ENCODE results near the gene MOBP. TPM values are rescaled to one million over a fixed set of nuclear protein-coding genes. Genes with fewer than 3 reads are reported as not detected.

MOBP gene
- total RNA-seq, 1 experiment from 2014 or later, result not detected

DNA sequence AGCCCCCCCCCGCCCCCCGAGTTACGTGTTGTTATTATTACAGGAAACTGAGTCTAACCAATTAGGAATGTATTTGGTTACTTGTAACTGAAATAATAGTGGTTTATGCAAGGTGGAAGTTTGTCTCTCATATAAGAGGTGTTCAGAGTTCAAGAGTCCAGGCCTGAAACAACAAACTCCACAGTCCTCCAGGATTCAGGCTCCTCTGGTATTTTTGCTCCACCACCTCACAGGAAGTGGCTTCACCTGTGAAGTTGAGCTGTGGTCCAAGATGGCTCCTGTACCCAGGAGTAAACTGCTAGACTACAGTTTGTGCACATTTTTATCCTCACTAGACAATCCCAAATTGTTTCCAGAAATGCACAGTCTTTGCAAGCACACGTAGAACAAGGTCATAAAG, 27.3 kb downstream of the MOBP start:
- CTCF ChIA-PET, result no interaction called here
- Histone ChIP-seq H3K9me3 (ENCODE audit: low read length) (no peaks in the 10 kb centered on the region), H4K20me1 (ENCODE audit: low read length) (no peaks in the 10 kb centered on the region), H3K27ac (ENCODE audit: low read length) (no peak overlapping the region), H3K9me2 (replicated peaks; ENCODE audit: low read length) (no peaks in the 10 kb centered on the region), H3K4me3 (ENCODE audit: low read length) (no peak overlapping the region), H3F3A (ENCODE audit: low read length, unreplicated experiment) (no peaks in the 10 kb centered on the region), H2AFZ (ENCODE audit: low read length) (no peak overlapping the region), H3K4me1 (ENCODE audit: insufficient read depth, low read length) (peaks cover 7% of the 10 kb centered on the region; the same call in 1 of the 2 replicates), H3K9ac (ENCODE audit: low read length) (no peak overlapping the region), H3K79me2 (ENCODE audit: low read length) (no peaks in the 10 kb centered on the region), H3K36me3 (ENCODE audit: low read depth, low read length) (no peaks in the 10 kb centered on the region), H3K4me2 (ENCODE audit: low read length) (no peak overlapping the region), H3K27me3 (ENCODE audit: low read length) (peaks cover 26% of the 10 kb centered on the region; the same call in 1 of the 2 replicates)
- POLR2A ChIA-PET (ENCODE audit: unreplicated experiment), result no interaction called here
- intact Hi-C loops (cut with micrococcal nuclease), result no loop called here
- DNase-seq (no peak), ATAC-seq (no peak)
- TF ChIP-seq EZH2 (IDR thresholded peaks at IDR 0.05; ENCODE audit: low read length, unreplicated experiment) (no peak), EZH2phosphoT487 (IDR thresholded peaks at IDR 0.05; ENCODE audit: borderline replicate concordance, low read length) (no peak)
- TF ChIP-seq, protein P1, sequence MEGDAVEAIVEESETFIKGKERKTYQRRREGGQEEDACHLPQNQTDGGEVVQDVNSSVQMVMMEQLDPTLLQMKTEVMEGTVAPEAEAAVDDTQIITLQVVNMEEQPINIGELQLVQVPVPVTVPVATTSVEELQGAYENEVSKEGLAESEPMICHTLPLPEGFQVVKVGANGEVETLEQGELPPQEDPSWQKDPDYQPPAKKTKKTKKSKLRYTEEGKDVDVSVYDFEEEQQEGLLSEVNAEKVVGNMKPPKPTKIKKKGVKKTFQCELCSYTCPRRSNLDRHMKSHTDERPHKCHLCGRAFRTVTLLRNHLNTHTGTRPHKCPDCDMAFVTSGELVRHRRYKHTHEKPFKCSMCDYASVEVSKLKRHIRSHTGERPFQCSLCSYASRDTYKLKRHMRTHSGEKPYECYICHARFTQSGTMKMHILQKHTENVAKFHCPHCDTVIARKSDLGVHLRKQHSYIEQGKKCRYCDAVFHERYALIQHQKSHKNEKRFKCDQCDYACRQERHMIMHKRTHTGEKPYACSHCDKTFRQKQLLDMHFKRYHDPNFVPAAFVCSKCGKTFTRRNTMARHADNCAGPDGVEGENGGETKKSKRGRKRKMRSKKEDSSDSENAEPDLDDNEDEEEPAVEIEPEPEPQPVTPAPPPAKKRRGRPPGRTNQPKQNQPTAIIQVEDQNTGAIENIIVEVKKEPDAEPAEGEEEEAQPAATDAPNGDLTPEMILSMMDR (conservative IDR thresholded peaks at IDR 0.05; ENCODE audit: low read depth, low read length), result no peak
- no TSS peak for BruUV-seq (replicated peaks)

DNA sequence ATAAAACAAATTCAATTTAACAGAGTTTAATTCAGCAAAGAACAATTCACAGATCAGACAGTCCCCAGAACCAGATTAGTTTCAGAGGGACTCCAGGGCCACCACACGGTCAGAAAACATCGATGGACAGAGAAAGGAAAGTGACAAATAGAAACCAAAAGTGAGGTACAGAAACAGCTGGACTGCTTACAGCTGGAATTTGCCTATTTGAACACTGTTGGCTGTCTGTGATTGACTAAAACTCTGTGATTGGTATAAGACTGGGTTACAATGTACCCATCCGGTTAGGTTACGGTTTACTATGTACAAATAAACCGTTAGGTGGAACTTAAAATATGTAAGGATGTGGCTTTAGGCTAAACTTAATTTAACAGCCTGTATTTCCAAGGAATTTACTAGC, 30.3 kb downstream of the MOBP start:
- TF ChIP-seq EZH2 (IDR thresholded peaks at IDR 0.05; ENCODE audit: low read length, unreplicated experiment), result no peak
- TF ChIP-seq, protein P1 (conservative IDR thresholded peaks at IDR 0.05; ENCODE audit: low read depth, low read length), result no peak
- no peak for TF ChIP-seq EZH2phosphoT487 (IDR thresholded peaks at IDR 0.05; ENCODE audit: borderline replicate concordance, low read length)
- ATAC-seq (peak; percentile 48), DNase-seq (no peak)
- Histone ChIP-seq H3K9me3 (ENCODE audit: low read length) (no peaks in the 10 kb centered on the region), H3K9ac (ENCODE audit: low read length) (no peak overlapping the region), H3K4me1 (ENCODE audit: insufficient read depth, low read length) (peaks cover 7% of the 10 kb centered on the region; the same call in 1 of the 2 replicates), H2AFZ (ENCODE audit: low read length) (peak overlapping the region; percentile 57), H3K79me2 (ENCODE audit: low read length) (no peaks in the 10 kb centered on the region), H3K27ac (ENCODE audit: low read length) (no peak overlapping the region), H3K36me3 (ENCODE audit: low read depth, low read length) (no peaks in the 10 kb centered on the region), H4K20me1 (ENCODE audit: low read length) (no peaks in the 10 kb centered on the region), H3K27me3 (ENCODE audit: low read length) (peaks cover 38% of the 10 kb centered on the region), H3K4me3 (ENCODE audit: low read length) (peak overlapping the region; percentile 54), H3K4me2 (ENCODE audit: low read length) (peak overlapping the region; percentile 71), H3F3A (ENCODE audit: low read length, unreplicated experiment) (no peaks in the 10 kb centered on the region), H3K9me2 (replicated peaks; ENCODE audit: low read length) (no peaks in the 10 kb centered on the region)
- intact Hi-C loops (cut with micrococcal nuclease), result loop anchor here (1.0 kb wide), 1 partner anchor 49 kb away; no protein-coding TSS in a partner anchor
- no TSS peak for BruUV-seq (replicated peaks)
- ChIA-PET CTCF (no interaction called here), POLR2A (ENCODE audit: unreplicated experiment) (no interaction called here)

DNA sequence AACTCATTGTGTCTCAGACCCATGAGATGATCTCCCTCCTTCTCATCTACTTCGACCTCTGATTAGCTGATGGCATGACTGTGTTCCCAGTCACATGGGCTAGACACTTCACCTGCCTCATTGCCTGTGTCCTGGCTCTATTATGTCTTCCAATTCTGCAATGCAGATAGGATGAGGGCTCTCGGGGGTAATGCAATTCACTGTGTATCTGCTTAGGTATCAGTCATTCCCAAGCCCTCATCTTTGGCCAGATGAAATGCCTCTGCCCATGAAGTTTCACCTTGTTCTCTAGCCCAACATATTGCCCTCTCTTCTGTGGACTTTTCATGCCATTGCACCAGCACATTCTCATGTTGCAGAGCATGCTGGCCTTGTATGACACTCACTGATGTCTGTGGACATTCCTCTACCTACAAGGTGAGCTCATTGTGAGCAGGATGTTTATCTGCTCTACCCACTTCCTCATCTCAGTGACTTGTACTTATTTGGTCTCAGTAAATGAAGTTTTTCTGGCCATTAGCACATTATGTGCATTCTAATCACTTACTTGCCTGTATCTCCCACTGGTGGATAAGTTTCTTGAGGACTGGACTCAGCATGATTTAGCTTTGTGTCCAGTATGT, 32.3 kb downstream of the MOBP start:
- POLR2A ChIA-PET (ENCODE audit: unreplicated experiment), result no interaction called here
- Histone ChIP-seq H3F3A (ENCODE audit: low read length, unreplicated experiment) (no peaks in the 10 kb centered on the region), H4K20me1 (ENCODE audit: low read length) (no peaks in the 10 kb centered on the region), H3K79me2 (ENCODE audit: low read length) (no peaks in the 10 kb centered on the region), H3K9me2 (replicated peaks; ENCODE audit: low read length) (no peaks in the 10 kb centered on the region), H3K4me1 (ENCODE audit: insufficient read depth, low read length) (peaks cover 7% of the 10 kb centered on the region; the same call in 1 of the 2 replicates), H3K9ac (ENCODE audit: low read length) (no peak overlapping the region), H3K9me3 (ENCODE audit: low read length) (no peaks in the 10 kb centered on the region), H3K4me2 (ENCODE audit: low read length) (no peak overlapping the region), H3K27me3 (ENCODE audit: low read length) (peaks cover 38% of the 10 kb centered on the region), H3K4me3 (ENCODE audit: low read length) (no peak overlapping the region), H2AFZ (ENCODE audit: low read length) (no peak overlapping the region), H3K27ac (ENCODE audit: low read length) (no peak overlapping the region), H3K36me3 (ENCODE audit: low read depth, low read length) (no peaks in the 10 kb centered on the region)
- CTCF ChIA-PET, result no interaction called here
- no TSS peak for BruUV-seq (replicated peaks)
- ATAC-seq (no peak; the same call in 1 of the 2 replicates), DNase-seq (no peak)
- intact Hi-C loops (cut with micrococcal nuclease), result no loop called here
- TF ChIP-seq, protein P1 (conservative IDR thresholded peaks at IDR 0.05; ENCODE audit: low read depth, low read length), result no peak
- TF ChIP-seq EZH2 (IDR thresholded peaks at IDR 0.05; ENCODE audit: low read length, unreplicated experiment) (no peak), EZH2phosphoT487 (IDR thresholded peaks at IDR 0.05; ENCODE audit: borderline replicate concordance, low read length) (no peak)

Measured in PC-3 (cell line).